K562 (cell line): Measurements from ENCODE around the gene ZNF429. TPM values are rescaled to one million over a fixed set of nuclear protein-coding genes. Genes with fewer than 3 reads are reported as not detected.
A peak's percentile ranks its signal among the peaks of the same experiment; 100 is the strongest.

Experiments
- ATF1 ChIP-seq, 2 experiments: fragments of 450-650 bp in 1 of 2; IDR thresholded peaks; 2 replicates each; pipeline ENCODE4 v1.6.1; 2016; ENCODE audit warnings: missing compliant biosample characterization in 1 of 2, missing genetic modification characterization in 1 of 2
- ELF2 ChIP-seq: fragments of 250-450 bp; sonication (Bioruptor Pico); IDR thresholded peaks from 2 replicates; pipeline ENCODE4 v1.5.0; 2021; ENCODE audit warnings: mild to moderate bottlenecking
- ESRRA ChIP-seq: fragments of 450-650 bp; IDR thresholded peaks from 2 replicates; pipeline ENCODE4 v1.6.1; 2014; ENCODE audit warnings: low read depth, mild to moderate bottlenecking, moderate library complexity, borderline replicate concordance
- HNRNPK ChIP-seq: fragments of 200-400 bp; formaldehyde crosslinking; IDR thresholded peaks from one replicate; pipeline ENCODE4 v1.6.1; 2018; ENCODE audit warnings: mild to moderate bottlenecking, low read depth, low read length; ENCODE audit not compliant: poor library complexity, severe bottlenecking
- KDM2B ChIP-seq: fragments of 250-450 bp; sonication (Bioruptor Pico); IDR thresholded peaks from 2 replicates; pipeline ENCODE4 v1.8.0; 2021; ENCODE audit warnings: mild to moderate bottlenecking, moderate library complexity
- MLX ChIP-seq, 2 experiments: fragments of 450-650 bp in 1 of 2; sonication (generic) in 1 of 2; formaldehyde crosslinking; conservative IDR thresholded peaks; 2 replicates each; pipeline versions ENCODE4 v1.4.0 to v1.8.1; 2020 to 2022; ENCODE audit warnings: mild to moderate bottlenecking in 1 of 2, missing genetic modification reagents in 1 of 2
- NBN ChIP-seq: fragments of 450-650 bp; IDR thresholded peaks from 2 replicates; pipeline ENCODE4 v1.6.1; 2016; ENCODE audit warnings: low read depth, mild to moderate bottlenecking
- PHF21A ChIP-seq: fragments of 450-650 bp; IDR thresholded peaks from 2 replicates; pipeline ENCODE4 v1.6.1; 2017; ENCODE audit warnings: low read depth, borderline replicate concordance
- RHOXF2B ChIP-seq: fragments of 250-450 bp; sonication (Bioruptor Pico); conservative IDR thresholded peaks from 2 replicates; pipeline ENCODE4 v1.5.1; 2021
- SIRT6 ChIP-seq: IDR thresholded peaks from one replicate; pipeline ENCODE4 v1.6.1; 2012; ENCODE audit warnings: low read depth, mild to moderate bottlenecking, control low read depth, inconsistent platforms, low read length, moderate library complexity
- SRSF1 ChIP-seq: fragments of 200-400 bp; formaldehyde crosslinking; IDR thresholded peaks from 2 replicates; pipeline ENCODE4 v1.6.1; 2017; ENCODE audit warnings: mild to moderate bottlenecking, low read depth, low read length, moderate library complexity
- STAT5B ChIP-seq: fragments of 250-450 bp; sonication (Bioruptor Pico); IDR thresholded peaks from 2 replicates; pipeline ENCODE4 v1.8.0; 2021; ENCODE audit warnings: mild to moderate bottlenecking, inconsistent platforms
- TBP ChIP-seq: optimal IDR thresholded peaks from 2 replicates; pipeline ENCODE3; 2011; ENCODE audit warnings: low read depth, low read length, improper control_type of control experiment
- TEAD4 ChIP-seq, 2 experiments: sonication (generic) in 1 of 2; formaldehyde crosslinking in 1 of 2; IDR thresholded peaks; 2 replicates each; pipeline versions ENCODE4 v1.6.1 to v1.8.0; 2012 to 2022; ENCODE audit warnings: borderline replicate concordance in 1 of 2, inconsistent platforms in 1 of 2, low read length in 1 of 2, mild to moderate bottlenecking in 1 of 2, missing genetic modification reagents in 1 of 2
- TRIM24 ChIP-seq, 2 experiments: fragments of 450-650 bp; IDR thresholded peaks; 2 replicates each; pipeline ENCODE4 v1.6.1; 2016
- XRCC4 ChIP-seq: IDR thresholded peaks from one replicate; pipeline ENCODE4 v1.6.1; 2011; ENCODE audit not compliant: insufficient read depth, insufficient read length; ENCODE audit errors: extremely low read depth
- ZNF707 ChIP-seq: fragments of 250-450 bp; sonication (Bioruptor Pico); conservative IDR thresholded peaks from 2 replicates; pipeline ENCODE4 v1.8.0; 2022; ENCODE audit warnings: inconsistent platforms, mild to moderate bottlenecking, moderate library complexity
- polyA plus RNA-seq, 8 experiments: library from polyadenylated mRNA; depleted of rRNA in 4 of 8; stranded (reverse) in 5 of 8; unstranded in 3 of 8; fragments of >200 nt; fragmentation: Nextera tagmentation in 2 of 8; fragmentation: Illumina TruSeq in 1 of 8; extraction: Ambion mirVana in 2 of 8; extraction: Trizol in 1 of 8; gene quantifications; 2 replicates each; pipeline versions ENCODE4 v1.2.1 to v1.2.3, GENCODE V29; 2011 to 2014; ENCODE audit warnings: inconsistent platforms in 1 of 8, missing spikeins in 1 of 8
- total RNA-seq, 7 experiments: library from RNA; depleted of rRNA in 6 of 7; stranded (reverse); fragments of >200 nt in 6 of 7; fragmentation: Illumina TruSeq in 2 of 7; extraction: Trizol in 2 of 7; gene quantifications; 2 replicates each; pipeline versions ENCODE4 v1.2.1 to v1.2.3, GENCODE V29; 2011 to 2021; ENCODE audit warnings: low replicate concordance in 1 of 7

Gene ZNF429
- total and polyA plus RNA-seq, 9 of the 15 experiments (the other 6 are each of a cell fraction or from before 2014, with no cell fraction given), result 11.4 to 24.5 (median 16.3) TPM

- TF ChIP-seq TEAD4 (IDR thresholded peaks at IDR 0.05; ENCODE audit: low read length), result peak; percentile 55
- no peak for TF ChIP-seq TEAD4 (CRISPR knock-in tag; IDR thresholded peaks at IDR 0.05; ENCODE audit: borderline replicate concordance)
- TF ChIP-seq NBN, result no peak
- no peak for TF ChIP-seq ESRRA
- TF ChIP-seq RHOXF2B (CRISPR knock-in tag), result peak; percentile 52; the same call in 1 of the 2 replicates
- TF ChIP-seq PHF21A, result no peak
- TF ChIP-seq MLX (CRISPR knock-in tag; conservative IDR thresholded peaks at IDR 0.05), result no peak
- TF ChIP-seq ELF2 (CRISPR knock-in tag), result 0 out of 2 replicates have a peak, but pooled peaks have one; percentile 9
- TF ChIP-seq TBP, result no peak
- no peak for TF ChIP-seq ATF1 (CRISPR knock-in tag; IDR thresholded peaks at IDR 0.05)
- peak; percentile 10; the same call in 1 of the 2 replicates for TF ChIP-seq ATF1 (tag; IDR thresholded peaks at IDR 0.05)
- no peak for TF ChIP-seq SIRT6
- no peak for TF ChIP-seq SRSF1
- TF ChIP-seq STAT5B (CRISPR knock-in tag), result no peak
- no peak for TF ChIP-seq XRCC4
- TF ChIP-seq KDM2B (CRISPR knock-in tag), result no peak
- no peak for TF ChIP-seq ZNF707 (CRISPR knock-in tag)
- TF ChIP-seq HNRNPK, result no peak
- TF ChIP-seq TRIM24 (IDR thresholded peaks at IDR 0.05), result no peak
Observed at GRCh38 chr19:21603431-21604231, 98.2 kb downstream of the ZNF429 start (continued).
